ENCODE measurements around the gene CYP8B1.

DNA sequence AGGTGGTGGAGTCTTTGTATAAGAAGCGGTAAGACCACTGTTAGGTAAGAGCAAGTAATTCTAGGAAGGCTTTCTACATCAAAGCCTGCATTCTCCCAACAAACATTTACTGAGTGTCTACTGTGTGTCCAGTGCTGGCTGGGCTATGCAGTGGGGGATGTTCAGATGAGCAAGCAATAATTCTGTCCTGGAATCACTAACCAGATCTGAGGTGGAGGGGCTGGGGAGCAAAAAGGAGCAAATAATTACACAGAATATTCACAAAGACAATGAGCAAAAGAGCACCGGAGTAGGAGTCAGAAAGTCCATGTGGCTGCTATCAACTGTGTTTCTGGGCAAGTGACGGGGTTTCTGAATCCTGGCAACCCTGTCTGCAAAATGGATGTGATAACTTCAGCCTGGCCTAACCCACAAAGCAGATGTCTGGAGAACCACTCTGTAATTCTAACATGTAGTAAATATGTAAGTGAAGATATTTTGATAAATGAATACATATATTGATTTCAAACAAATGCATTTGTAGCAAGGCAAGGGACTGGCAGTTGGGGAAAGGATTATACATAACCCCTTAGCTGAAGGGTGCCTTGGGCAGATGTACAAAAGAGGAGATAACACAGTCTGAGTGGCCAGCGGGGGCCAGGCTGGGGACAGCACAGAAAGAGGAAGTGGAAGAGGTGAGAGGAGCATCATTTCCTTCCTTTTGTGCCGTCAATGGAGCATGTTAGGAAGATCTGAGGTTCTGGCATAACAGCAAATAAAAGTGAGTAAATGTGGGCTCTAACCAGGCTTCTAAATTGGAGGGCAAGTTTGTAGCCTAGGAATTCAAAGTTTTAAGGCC is 28.8 kb downstream of the CYP8B1 start:
- TF ChIP-seq ARNT (IDR thresholded peaks at IDR 0.05) = no peak
- TF ChIP-seq SP1 (IDR thresholded peaks at IDR 0.05) = no peak
- TF ChIP-seq CTBP1 (IDR thresholded peaks at IDR 0.05; ENCODE audit: borderline replicate concordance) = no peak
- TF ChIP-seq TARDBP (IDR thresholded peaks at IDR 0.05) = no peak
- no peak for TF ChIP-seq LEF1 (IDR thresholded peaks at IDR 0.05; ENCODE audit: borderline replicate concordance)
- TF ChIP-seq HDGF (IDR thresholded peaks at IDR 0.05; ENCODE audit: borderline replicate concordance) = no peak
- TF ChIP-seq BHLHE40 (IDR thresholded peaks at IDR 0.05; ENCODE audit: borderline replicate concordance) = no peak
- TF ChIP-seq L3MBTL2 (conservative IDR thresholded peaks at IDR 0.05) = no peak
- TF ChIP-seq SUZ12 (IDR thresholded peaks at IDR 0.05) = no peak
- no peak for TF ChIP-seq FOXA1 (IDR thresholded peaks at IDR 0.05)
- TF ChIP-seq, protein P1, sequence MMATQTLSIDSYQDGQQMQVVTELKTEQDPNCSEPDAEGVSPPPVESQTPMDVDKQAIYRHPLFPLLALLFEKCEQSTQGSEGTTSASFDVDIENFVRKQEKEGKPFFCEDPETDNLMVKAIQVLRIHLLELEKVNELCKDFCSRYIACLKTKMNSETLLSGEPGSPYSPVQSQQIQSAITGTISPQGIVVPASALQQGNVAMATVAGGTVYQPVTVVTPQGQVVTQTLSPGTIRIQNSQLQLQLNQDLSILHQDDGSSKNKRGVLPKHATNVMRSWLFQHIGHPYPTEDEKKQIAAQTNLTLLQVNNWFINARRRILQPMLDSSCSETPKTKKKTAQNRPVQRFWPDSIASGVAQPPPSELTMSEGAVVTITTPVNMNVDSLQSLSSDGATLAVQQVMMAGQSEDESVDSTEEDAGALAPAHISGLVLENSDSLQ (IDR thresholded peaks at IDR 0.05) = no peak
